H1 (cell line): ENCODE results near the gene EVI5. TPM values are rescaled to one million over a fixed set of nuclear protein-coding genes. Genes with fewer than 3 reads are reported as not detected.

ENCODE experiments used
- BRCA1 ChIP-seq: IDR thresholded peaks from 2 replicates; pipeline ENCODE4 v1.6.1; 2012; ENCODE audit warnings: low read depth, low read length, improper control_type of control experiment
- CBX5 ChIP-seq: fragments of 300-800, 300-1000 bp; sonication (generic); IDR thresholded peaks from 2 replicates; pipeline ENCODE4 v1.7.1; 2016; ENCODE audit warnings: antibody characterized with exemption, low read length, low read depth
- CEBPB ChIP-seq: IDR thresholded peaks from 2 replicates; pipeline ENCODE4 v1.6.1; 2012; ENCODE audit warnings: low read depth, low read length
- EZH2 ChIP-seq: fragments of 200-600 bp; sonication (generic); IDR thresholded peaks from 2 replicates; pipeline ENCODE4 v1.7.1; 2012; ENCODE audit warnings: low read depth, mild to moderate bottlenecking, moderate library complexity, low read length, inconsistent platforms; ENCODE audit not compliant: severe bottlenecking
- HDAC2 ChIP-seq, 2 experiments: fragments of 300-600 bp in 1 of 2; sonication (generic) in 1 of 2; IDR thresholded peaks; 2 replicates each; pipeline ENCODE4 v1.6.1; 2011 to 2012; ENCODE audit warnings: low read depth in 2 of 2, low read length in 2 of 2, mild to moderate bottlenecking in 2 of 2, moderate library complexity in 2 of 2, borderline replicate concordance in 1 of 2, inconsistent platforms in 1 of 2
- HDAC6 ChIP-seq: IDR thresholded peaks from one replicate; pipeline ENCODE4 v1.7.1; 2012; ENCODE audit warnings: low read depth, mild to moderate bottlenecking, inconsistent platforms, low read length, moderate library complexity
- KDM4A ChIP-seq: IDR thresholded peaks from one replicate; pipeline ENCODE4 v1.7.1; 2012; ENCODE audit warnings: low read depth, mild to moderate bottlenecking, moderate library complexity, low read length, inconsistent platforms; ENCODE audit not compliant: severe bottlenecking
- RAD21 ChIP-seq, 2 experiments: IDR thresholded peaks in 1 of 2; conservative IDR thresholded peaks in 1 of 2; 2 replicates each; pipeline ENCODE4 v1.6.1; 2011; ENCODE audit warnings: low read depth in 2 of 2, low read length in 2 of 2, improper control_type of control experiment in 1 of 2, inconsistent platforms in 1 of 2, mild to moderate bottlenecking in 1 of 2, moderate library complexity in 1 of 2
- SIRT6 ChIP-seq: IDR thresholded peaks from one replicate; pipeline ENCODE4 v1.7.1; 2012; ENCODE audit warnings: low read length, inconsistent platforms
- polyA plus RNA-seq, 7 experiments: library from polyadenylated mRNA; depleted of rRNA in 3 of 7; stranded (reverse) in 5 of 7; unstranded in 2 of 7; fragments of >200 nt in 5 of 7; fragments of 200-250 nt in 2 of 7; gene quantifications; 1 replicate in 5 of 7; 2 replicates in 1 of 7; 4 replicates in 1 of 7; pipeline versions ENCODE4 v1.2.1 to v1.2.3, GENCODE V29; 2011 to 2013; ENCODE audit warnings: missing spikeins in 2 of 7, mixed read lengths in 2 of 7
- total RNA-seq: library from RNA; stranded (reverse); fragmentation: NEBNext Ultra II Directional; extraction: Animal tissue kit (Norgen Biotek cat#: 25700); gene quantifications from 2 replicates; pipeline ENCODE4 v1.2.1, GENCODE V29; 2021
- TF ChIP-seq, protein P1 (sequence below): IDR thresholded peaks from 2 replicates; pipeline ENCODE4 v1.6.1; 2012; ENCODE audit warnings: low read length, inconsistent platforms

EVI5 gene
- total and polyA plus RNA-seq, 2 of the 8 experiments (the other 6 are each of a cell fraction or from before 2014, with no cell fraction given), result 1.7 to 13.7 TPM

DNA sequence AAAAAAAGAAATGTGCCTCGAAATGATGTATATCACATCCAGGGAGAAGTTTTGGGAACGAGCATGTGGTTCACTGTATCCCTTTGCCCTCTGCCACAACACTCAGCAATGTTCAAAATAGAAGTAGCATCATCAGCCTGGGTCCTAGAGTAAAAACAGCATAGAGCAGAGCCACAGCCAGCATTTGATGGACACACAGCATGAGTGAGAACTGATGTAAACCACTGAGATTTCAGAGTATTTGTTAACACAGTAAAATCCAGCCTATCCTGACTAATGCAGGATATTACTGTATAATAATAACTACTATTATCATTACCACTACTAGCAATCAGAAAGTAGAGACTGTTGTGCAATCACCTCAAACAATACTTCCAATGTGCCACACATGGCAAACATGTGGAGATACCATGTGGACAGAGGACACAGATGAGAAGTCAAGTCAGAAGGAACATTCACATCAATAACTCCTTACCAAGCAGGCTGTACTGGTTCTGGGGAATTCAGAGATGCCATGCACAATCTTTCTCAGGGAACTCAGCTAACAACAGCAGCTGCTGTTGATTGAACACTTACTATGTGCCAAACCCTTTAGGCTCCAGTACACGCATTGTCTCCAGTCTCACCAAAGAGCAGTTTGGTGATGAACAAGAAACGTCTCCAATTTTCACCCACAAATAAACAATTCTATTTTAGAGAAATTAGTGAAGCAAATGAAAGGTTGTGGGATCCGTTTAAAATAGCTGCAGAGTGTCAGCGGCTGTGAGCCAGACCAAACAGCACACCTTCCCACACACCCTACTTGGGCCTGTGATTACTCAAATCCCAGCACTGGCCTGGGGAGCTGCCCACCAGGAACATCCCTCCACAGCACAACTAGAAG lies 281.6 kb downstream of the EVI5 start (continued):
- no peak for TF ChIP-seq EZH2
- TF ChIP-seq BRCA1, result no peak
- TF ChIP-seq, protein P1, sequence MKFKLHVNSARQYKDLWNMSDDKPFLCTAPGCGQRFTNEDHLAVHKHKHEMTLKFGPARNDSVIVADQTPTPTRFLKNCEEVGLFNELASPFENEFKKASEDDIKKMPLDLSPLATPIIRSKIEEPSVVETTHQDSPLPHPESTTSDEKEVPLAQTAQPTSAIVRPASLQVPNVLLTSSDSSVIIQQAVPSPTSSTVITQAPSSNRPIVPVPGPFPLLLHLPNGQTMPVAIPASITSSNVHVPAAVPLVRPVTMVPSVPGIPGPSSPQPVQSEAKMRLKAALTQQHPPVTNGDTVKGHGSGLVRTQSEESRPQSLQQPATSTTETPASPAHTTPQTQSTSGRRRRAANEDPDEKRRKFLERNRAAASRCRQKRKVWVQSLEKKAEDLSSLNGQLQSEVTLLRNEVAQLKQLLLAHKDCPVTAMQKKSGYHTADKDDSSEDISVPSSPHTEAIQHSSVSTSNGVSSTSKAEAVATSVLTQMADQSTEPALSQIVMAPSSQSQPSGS, result no peak
- no peak for TF ChIP-seq RAD21 (IDR thresholded peaks at IDR 0.05 in 1 of 2, conservative IDR thresholded peaks at IDR 0.05 in 1 of 2; ENCODE audit: low read depth in 2 of 2, low read length in 2 of 2)
- no peak for TF ChIP-seq SIRT6
- no peak for TF ChIP-seq CBX5
- TF ChIP-seq CEBPB, result no peak
- no peak for TF ChIP-seq HDAC6
- no peak for TF ChIP-seq HDAC2 (IDR thresholded peaks at IDR 0.05; ENCODE audit: borderline replicate concordance in 1 of 2, low read depth in 2 of 2, low read length in 2 of 2)
- no peak for TF ChIP-seq KDM4A
- TF ChIP-seq, all 59 proteins: peak for 0
